Neural cell (in vitro differentiated cells): ENCODE data around the gene SMG9.

Experiments
- CTCF ChIP-seq: fragments of 450-650 bp; IDR thresholded peaks from 2 replicates; pipeline ENCODE4 v1.5.1; 2014; ENCODE audit warnings: antibody characterized with exemption, mild to moderate bottlenecking, moderate library complexity; ENCODE audit not compliant: poor library complexity, severe bottlenecking
- EZH2 ChIP-seq: fragments of 200-600, 300-800 bp; shearing (Covaris generic), sonication (generic); IDR thresholded peaks from 2 replicates; pipeline ENCODE4 v1.6.1; 2014; ENCODE audit warnings: antibody characterized with exemption, low read length, borderline replicate concordance, mild to moderate bottlenecking; ENCODE audit not compliant: insufficient read depth, poor library complexity, severe bottlenecking
- MXI1 ChIP-seq: fragments of 450-650 bp; conservative IDR thresholded peaks from 2 replicates; pipeline ENCODE4 v1.6.1; 2014; ENCODE audit warnings: antibody characterized with exemption, mild to moderate bottlenecking; ENCODE audit not compliant: poor library complexity, severe bottlenecking
- RAD21 ChIP-seq: fragments of 450-650 bp; conservative IDR thresholded peaks from 2 replicates; pipeline ENCODE4 v1.6.1; 2014; ENCODE audit warnings: antibody characterized with exemption, mild to moderate bottlenecking, moderate library complexity

GRCh38 chr19:43692385-43692784, 62.4 kb downstream of the SMG9 start:
- TF ChIP-seq CTCF (no peak), MXI1 (no peak), RAD21 (no peak), EZH2 (no peak)
